ENCODE results near the gene GSTM4. TPM values are rescaled to one million over a fixed set of nuclear protein-coding genes. Genes with fewer than 3 reads are reported as not detected.
"Not testable (repeated sequence)": the region's sequence is repeated elsewhere in the genome, so short reads cannot be mapped to it uniquely, and the experiment has no call there.

GSTM4 gene
- total and polyA plus RNA-seq, 4 donors = 24.5 to 48.6 (median 34.9) TPM

DNA sequence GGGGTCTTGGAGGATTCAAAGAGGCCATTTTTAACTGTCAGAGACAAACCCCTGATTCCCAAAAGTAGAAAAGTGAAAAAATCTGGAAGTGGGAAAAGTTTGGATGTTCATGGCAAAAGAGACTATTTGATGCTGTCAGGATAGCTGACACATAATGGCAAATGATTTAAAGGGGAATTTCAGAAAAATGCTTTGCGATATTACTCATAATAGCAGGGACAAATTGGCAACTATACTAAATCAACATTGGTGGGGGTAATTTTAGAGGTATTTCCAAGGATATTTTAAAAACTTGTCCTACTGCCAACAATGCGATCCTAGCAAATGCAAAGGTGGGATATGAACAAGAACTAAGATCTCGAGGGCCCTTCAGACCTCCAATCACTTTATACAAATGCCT is 5.3 kb upstream of the GSTM4 start:
- Histone ChIP-seq H3K4me1 (ENCODE audit: control insufficient read depth, insufficient read depth, low read length) (peaks cover 7% of the 10 kb centered on the region), H3K36me3 (ENCODE audit: control insufficient read depth, insufficient read depth, low read length) (no peaks in the 10 kb centered on the region), H3K9me3 (ENCODE audit: control insufficient read depth, insufficient read depth, low read length) (no peaks in the 10 kb centered on the region), H3K27ac (ENCODE audit: low read depth, low read length) (no peak overlapping the region), H3K27me3 (ENCODE audit: control insufficient read depth, insufficient read depth, low read length) (no peaks in the 10 kb centered on the region), H3K4me3 (ENCODE audit: low read depth, low read length) (no peak overlapping the region)
- DNase-seq (ENCODE audit: low read depth in 4 of 6, low spot score in 6 of 6) = no peak
- no CpG with 5 or more reads among the region's 3 CpGs for WGBS (ENCODE audit: insufficient coverage)

- no peaks in the 10 kb centered on the region for H3K27me3 ChIP-seq (ENCODE audit: control insufficient read depth, insufficient read depth, low read length)
- no peak for DNase-seq (ENCODE audit: low read depth in 4 of 6, low spot score in 6 of 6)
- no peak overlapping the region for H3K27ac ChIP-seq (ENCODE audit: low read depth, low read length)
- no CpG with 5 or more reads among the region's 2 CpGs for WGBS (ENCODE audit: insufficient coverage)
- H3K4me3 ChIP-seq (ENCODE audit: low read depth, low read length) = no peak overlapping the region
- H3K36me3 ChIP-seq (ENCODE audit: control insufficient read depth, insufficient read depth, low read length) = peaks cover 4% of the 10 kb centered on the region
- peaks cover 20% of the 10 kb centered on the region for H3K4me1 ChIP-seq (ENCODE audit: control insufficient read depth, insufficient read depth, low read length)
- H3K9me3 ChIP-seq (ENCODE audit: control insufficient read depth, insufficient read depth, low read length) = no peaks in the 10 kb centered on the region
Measured at GRCh38 chr1:109652402-109652801, 3.5 kb upstream of the GSTM4 start.

- H3K4me1 ChIP-seq (ENCODE audit: control insufficient read depth, insufficient read depth, low read length) = peaks cover 20% of the 10 kb centered on the region
- H3K27ac ChIP-seq (ENCODE audit: low read depth, low read length) = no peak overlapping the region
- H3K36me3 ChIP-seq (ENCODE audit: control insufficient read depth, insufficient read depth, low read length) = peaks cover 5% of the 10 kb centered on the region
- no peak overlapping the region for H3K4me3 ChIP-seq (ENCODE audit: low read depth, low read length)
- H3K27me3 ChIP-seq (ENCODE audit: control insufficient read depth, insufficient read depth, low read length) = no peaks in the 10 kb centered on the region
- 29% methylated on average over 2 of the region's 2 CpGs for WGBS (ENCODE audit: insufficient coverage)
- peak in 1 of 6 donors; percentile 62 for DNase-seq (ENCODE audit: low read depth in 4 of 6, low spot score in 6 of 6)
- H3K9me3 ChIP-seq (ENCODE audit: control insufficient read depth, insufficient read depth, low read length) = no peaks in the 10 kb centered on the region
Measured at GRCh38 chr1:109653306-109653705, 2.6 kb upstream of the GSTM4 start.

DNA sequence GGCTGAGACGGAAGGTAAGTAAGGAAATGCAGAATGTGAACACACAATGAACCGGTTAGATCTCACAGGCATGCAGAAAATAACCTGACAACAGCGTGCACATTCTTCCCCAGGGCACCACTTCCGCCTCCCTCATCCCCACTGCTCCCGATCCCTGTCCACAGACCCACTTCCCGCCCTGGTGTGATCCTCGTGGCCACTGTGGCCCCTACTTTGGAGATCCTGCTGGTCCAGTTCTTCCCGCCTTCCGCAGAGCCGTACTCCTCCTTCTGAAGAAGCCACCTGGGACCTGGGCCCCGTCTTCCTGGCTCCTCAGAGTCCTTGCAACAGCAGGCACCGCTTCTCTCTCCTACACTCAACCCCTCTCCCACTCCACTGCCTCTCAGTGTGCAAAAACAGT is 1.4 kb upstream of the GSTM4 start:
- 89% methylated on average over 11 of the region's 12 CpGs for WGBS (ENCODE audit: insufficient coverage)

GRCh38 chr1:109657395-109657794 is 1.5 kb downstream of the GSTM4 start:
- no peaks in the 10 kb centered on the region for H3K27me3 ChIP-seq (ENCODE audit: control insufficient read depth, insufficient read depth, low read length)
- H3K9me3 ChIP-seq (ENCODE audit: control insufficient read depth, insufficient read depth, low read length) = no peaks in the 10 kb centered on the region
- H3K4me1 ChIP-seq (ENCODE audit: control insufficient read depth, insufficient read depth, low read length) = peaks cover 20% of the 10 kb centered on the region
- DNase-seq (ENCODE audit: low read depth in 4 of 6, low spot score in 6 of 6) = no peak
- no peak overlapping the region for H3K27ac ChIP-seq (ENCODE audit: low read depth, low read length)
- 100% methylated on average over 2 of the region's 4 CpGs for WGBS (ENCODE audit: insufficient coverage)
- no peak overlapping the region for H3K4me3 ChIP-seq (ENCODE audit: low read depth, low read length)
- peaks cover 16% of the 10 kb centered on the region for H3K36me3 ChIP-seq (ENCODE audit: control insufficient read depth, insufficient read depth, low read length)

More for the DNA sequence above, 1.4 kb upstream of the GSTM4 start:
- Histone ChIP-seq H3K36me3 (ENCODE audit: control insufficient read depth, insufficient read depth, low read length) (peaks cover 8% of the 10 kb centered on the region), H3K4me1 (ENCODE audit: control insufficient read depth, insufficient read depth, low read length) (peaks cover 20% of the 10 kb centered on the region), H3K27ac (ENCODE audit: low read depth, low read length) (no peak overlapping the region), H3K4me3 (ENCODE audit: low read depth, low read length) (no peak overlapping the region), H3K9me3 (ENCODE audit: control insufficient read depth, insufficient read depth, low read length) (no peaks in the 10 kb centered on the region), H3K27me3 (ENCODE audit: control insufficient read depth, insufficient read depth, low read length) (no peaks in the 10 kb centered on the region)
- no peak for DNase-seq (ENCODE audit: low read depth in 4 of 6, low spot score in 6 of 6)

- 54% methylated on average over 3 of the region's 7 CpGs for WGBS (ENCODE audit: insufficient coverage)
- Histone ChIP-seq H3K4me3 (ENCODE audit: low read depth, low read length) (no peak overlapping the region), H3K4me1 (ENCODE audit: control insufficient read depth, insufficient read depth, low read length) (peaks cover 20% of the 10 kb centered on the region), H3K9me3 (ENCODE audit: control insufficient read depth, insufficient read depth, low read length) (no peaks in the 10 kb centered on the region), H3K27me3 (ENCODE audit: control insufficient read depth, insufficient read depth, low read length) (no peaks in the 10 kb centered on the region), H3K27ac (ENCODE audit: low read depth, low read length) (no peak overlapping the region), H3K36me3 (ENCODE audit: control insufficient read depth, insufficient read depth, low read length) (peaks cover 16% of the 10 kb centered on the region)
- no peak for DNase-seq (ENCODE audit: low read depth in 4 of 6, low spot score in 6 of 6)
Measured at GRCh38 chr1:109657970-109658369, 2.1 kb downstream of the GSTM4 start.

- H3K36me3 ChIP-seq (ENCODE audit: control insufficient read depth, insufficient read depth, low read length) = peaks cover 16% of the 10 kb centered on the region
- peaks cover 20% of the 10 kb centered on the region for H3K4me1 ChIP-seq (ENCODE audit: control insufficient read depth, insufficient read depth, low read length)
- H3K27me3 ChIP-seq (ENCODE audit: control insufficient read depth, insufficient read depth, low read length) = no peaks in the 10 kb centered on the region
- H3K27ac ChIP-seq (ENCODE audit: low read depth, low read length) = no peak overlapping the region
- 79% methylated on average over 2 of the region's 3 CpGs for WGBS (ENCODE audit: insufficient coverage)
- H3K9me3 ChIP-seq (ENCODE audit: control insufficient read depth, insufficient read depth, low read length) = no peaks in the 10 kb centered on the region
- DNase-seq (ENCODE audit: low read depth in 4 of 6, low spot score in 6 of 6) = no peak
- H3K4me3 ChIP-seq (ENCODE audit: low read depth, low read length) = no peak overlapping the region
Measured at GRCh38 chr1:109658533-109659042, 2.7 kb downstream of the GSTM4 start.

GRCh38 chr1:109659145-109659544 is 3.2 kb downstream of the GSTM4 start:
- H3K27me3 ChIP-seq (ENCODE audit: control insufficient read depth, insufficient read depth, low read length) = no peaks in the 10 kb centered on the region
- H3K9me3 ChIP-seq (ENCODE audit: control insufficient read depth, insufficient read depth, low read length) = no peaks in the 10 kb centered on the region
- H3K27ac ChIP-seq (ENCODE audit: low read depth, low read length) = no peak overlapping the region
- H3K4me3 ChIP-seq (ENCODE audit: low read depth, low read length) = no peak overlapping the region
- DNase-seq (ENCODE audit: low read depth in 4 of 6, low spot score in 6 of 6) = no peak
- peaks cover 20% of the 10 kb centered on the region for H3K4me1 ChIP-seq (ENCODE audit: control insufficient read depth, insufficient read depth, low read length)
- WGBS (ENCODE audit: insufficient coverage) = 100% methylated on average over 1 of the region's 2 CpGs
- H3K36me3 ChIP-seq (ENCODE audit: control insufficient read depth, insufficient read depth, low read length) = peaks cover 16% of the 10 kb centered on the region

DNA sequence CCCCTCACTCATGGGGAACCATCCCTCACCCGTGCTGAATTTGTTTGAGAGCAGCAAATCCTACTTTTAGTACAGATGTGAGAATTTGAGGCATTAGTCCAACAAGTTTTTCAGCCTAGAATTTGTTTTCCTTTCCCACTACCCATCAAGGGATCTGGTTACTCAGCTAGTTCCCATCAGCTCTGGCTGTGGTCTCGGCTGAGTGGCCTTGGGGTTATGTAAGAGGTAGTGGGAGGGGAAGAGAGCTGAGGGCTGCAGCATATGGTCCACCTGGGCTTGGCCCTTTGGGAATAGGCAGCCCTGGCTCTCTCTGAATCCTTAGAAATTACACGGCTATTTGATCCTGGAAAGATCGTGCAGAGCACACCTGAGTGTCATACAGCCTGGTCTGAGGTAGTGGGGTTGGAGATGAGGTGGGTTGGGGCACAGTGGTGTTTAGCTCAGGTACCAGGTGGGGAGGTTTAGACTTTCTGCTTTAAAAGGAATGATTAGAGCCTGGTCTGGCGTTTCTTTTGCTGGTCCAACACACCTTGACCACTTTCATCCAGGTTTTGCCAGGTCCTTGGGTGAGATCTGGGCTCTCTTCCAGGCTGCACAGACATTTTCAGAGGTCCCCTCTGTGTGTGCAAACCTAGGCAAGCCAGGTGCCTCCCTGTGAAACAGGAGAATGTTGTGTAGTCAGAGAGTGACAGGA is 4.2 kb downstream of the GSTM4 start:
- H3K27me3 ChIP-seq (ENCODE audit: control insufficient read depth, insufficient read depth, low read length) = no peaks in the 10 kb centered on the region
- H3K36me3 ChIP-seq (ENCODE audit: control insufficient read depth, insufficient read depth, low read length) = peaks cover 16% of the 10 kb centered on the region
- no peaks in the 10 kb centered on the region for H3K9me3 ChIP-seq (ENCODE audit: control insufficient read depth, insufficient read depth, low read length)
- WGBS (ENCODE audit: insufficient coverage) = 86% methylated on average over 4 of the region's 5 CpGs
- H3K4me1 ChIP-seq (ENCODE audit: control insufficient read depth, insufficient read depth, low read length) = peaks cover 17% of the 10 kb centered on the region
- no peak overlapping the region for H3K4me3 ChIP-seq (ENCODE audit: low read depth, low read length)
- no peak for DNase-seq (ENCODE audit: low read depth in 4 of 6, low spot score in 6 of 6)
- no peak overlapping the region for H3K27ac ChIP-seq (ENCODE audit: low read depth, low read length)

GRCh38 chr1:109660691-109661026 is 4.8 kb downstream of the GSTM4 start:
- H3K4me3 ChIP-seq (ENCODE audit: low read depth, low read length); H3K27ac ChIP-seq (ENCODE audit: low read depth, low read length); H3K9me3 ChIP-seq (ENCODE audit: control insufficient read depth, insufficient read depth, low read length); H3K27me3 ChIP-seq (ENCODE audit: control insufficient read depth, insufficient read depth, low read length); DNase-seq (ENCODE audit: low read depth in 4 of 6, low spot score in 6 of 6): not testable (repeated sequence)
- Histone ChIP-seq H3K36me3 (ENCODE audit: control insufficient read depth, insufficient read depth, low read length) (peaks cover 16% of the 10 kb centered on the region), H3K4me1 (ENCODE audit: control insufficient read depth, insufficient read depth, low read length) (peaks cover 12% of the 10 kb centered on the region)
- 76% methylated on average over 2 of the region's 4 CpGs for WGBS (ENCODE audit: insufficient coverage)
